Heart right ventricle (tissue), 16 donors: ENCODE data around the gene DIS3L2. TPM values are rescaled to one million over a fixed set of nuclear protein-coding genes. Genes with fewer than 3 reads are reported as not detected.

Experiments
- ATAC-seq, 8 donors: fragments of 200-7000 bp; cut with Tn5 transposase; one replicate each; pipeline ENCODE4 v1.9.1; 2020; ENCODE audit warnings: mild to moderate bottlenecking in 8 of 8, moderate library complexity in 8 of 8, moderate number of reproducible peaks in 1 of 8
- DNase-seq, 2 donors: peaks; one replicate each; pipeline ENCODE4 v3.0.0-alpha.2; 2020
- H3K27ac ChIP-seq, 10 donors: fragments of 200-600 bp; sonication (generic) in 2 of 10; one replicate each; pipeline versions ENCODE4 v1.5.0 to v1.8.0; 2020 to 2022; ENCODE audit warnings: mild to moderate bottlenecking in 3 of 10
- H3K27me3 ChIP-seq, 7 donors: fragments of 200-600 bp; one replicate each; pipeline ENCODE4 v1.8.0; 2021 to 2022; ENCODE audit warnings: mild to moderate bottlenecking in 2 of 7
- H3K36me3 ChIP-seq, 9 donors: fragments of 200-600 bp; sonication (generic) in 1 of 9; one replicate each; pipeline versions ENCODE4 v1.5.0 to v1.8.0; 2020 to 2022; ENCODE audit warnings: mild to moderate bottlenecking in 2 of 9
- H3K4me1 ChIP-seq, 9 donors: fragments of 200-600 bp; sonication (generic) in 1 of 9; one replicate each; pipeline versions ENCODE4 v1.5.0 to v1.8.0; 2020 to 2022; ENCODE audit warnings: mild to moderate bottlenecking in 4 of 9
- H3K4me3 ChIP-seq, 10 donors: fragments of 200-600 bp; sonication (generic) in 2 of 10; one replicate each; pipeline versions ENCODE4 v1.5.0 to v1.8.0; 2020 to 2022; ENCODE audit warnings: mild to moderate bottlenecking in 7 of 10, moderate library complexity in 2 of 10
- H3K9me3 ChIP-seq, 11 donors: fragments of 200-600 bp in 10 of 11; sonication (generic) in 2 of 11; one replicate each; pipeline versions ENCODE4 v1.5.0 to v1.8.0; 2013 to 2022; ENCODE audit warnings: mild to moderate bottlenecking in 2 of 11, control low read depth in 1 of 11, moderate library complexity in 1 of 11
- CTCF ChIP-seq, 9 donors: fragments of 200-600 bp; sonication (generic) in 2 of 9; IDR thresholded peaks; one replicate each; pipeline versions ENCODE4 v1.5.0 to v1.8.0; 2021 to 2022; ENCODE audit warnings: antibody characterized with exemption in 9 of 9, mild to moderate bottlenecking in 5 of 9, moderate library complexity in 1 of 9
- WGBS, 2 donors: extraction: QIAGEN DNeasy Blood & Tissue Kit; methylation state at CpG; one replicate each; pipeline ENCODE4 v1.1.7; 2013; ENCODE audit warnings: inconsistent platforms in 1 of 2; 5-methylcytosine and 5-hydroxymethylcytosine counted together
- intact Hi-C, 10 donors: fragments of 100-400 bp; cut with DNase I; formaldehyde crosslinking; loops; one replicate each; pipeline versions ENCODE4 v1.11.1 to v1.14.2; 2022
- polyA plus RNA-seq, 2 donors: library from polyadenylated mRNA; stranded (reverse); fragments of 200-250 nt; gene quantifications; one replicate each; pipeline ENCODE4 v1.2.3, GENCODE V29; 2013
- total RNA-seq, 10 donors: library from RNA; stranded (reverse); fragmentation: NEBNext Ultra II Directional in 3 of 10; extraction: Animal tissue kit (Norgen Biotek cat#: 25700) in 3 of 10; gene quantifications; one replicate each; pipeline versions ENCODE4 v1.2.1 to v1.2.4, GENCODE V29; 2021 to 2023
- donor health status: Arrhythmogenic right ventricular cardiomyopathy.
- donor health status: ischemic (EF 13 %, LVEDD 7.1; RV severe dilation, severe dysfunction).
- donor health status: healthy with polysubstance abuse.
- donor health status: DM: no; HTN: yes; CAD: no.
- donor health status: DM: no; HTN: no; CAD: no.
- donor health status: ischemic (EF 25% LVEDD 6.9; RV normal size, moderate dysfunction).
- donor health status: ischemic (EF 25% LVEDD 5.7; RV mildly dilated, moderate dysfunction).
- donor health status: healthy.
- donor health status: DM: yes; HTN: yes; CAD: no.
- donor health status: Ischemic cardiomyopathy.
- donor health status: ischemic (EF 35%, LVEDD 5.7; RV mildly dilated, moderate dysfunction).
- donor health status: nonischemic (EF 11% LVEDD 7.7; RV severe dilation, severe dysfunction).
- donor health status: DM: yes; HTN: yes; CAD: no.
- donor health status: PGD.
- donor health status: ischemic (EF 29% LVEDD 5.4; RV normal size, mild dysfunction).
- donor health status: nonischemic (EF 23%, LVEDD 6.1; RV moderate dilation, normal function).

The DIS3L2 gene
- total and polyA plus RNA-seq, 12 donors = 9.5 to 24.5 (median 18.5) TPM

- Histone ChIP-seq H3K9me3 (peaks cover 0 to 27% (median 0%) of the 10 kb centered on the region in 11 donors), H3K4me1 (peaks cover 0 to 10% (median 0%) of the 10 kb centered on the region in 9 donors), H3K36me3 (peaks cover 0 to 12% (median 0%) of the 10 kb centered on the region in 9 donors), H3K27me3 (no peaks in the 10 kb centered on the region), H3K4me3 (no peak overlapping the region), H3K27ac (no peak overlapping the region)
- intact Hi-C loops = no loop called here
- ATAC-seq = no peak
- DNase-seq = no peak
- 70 to 85% methylated on average over 1 of the region's 1 CpG for WGBS, 2 donors
- no peak for TF ChIP-seq CTCF (IDR thresholded peaks at IDR 0.05)
Observed at GRCh38 chr2:232038251-232038880, 76.9 kb downstream of the DIS3L2 start.

- 79 to 82% methylated on average over 7 of the region's 7 CpGs for WGBS, 2 donors
- H3K27me3 ChIP-seq = no peaks in the 10 kb centered on the region
- peaks cover 0 to 12% (median 0%) of the 10 kb centered on the region in 9 donors for H3K36me3 ChIP-seq
- H3K27ac ChIP-seq = no peak overlapping the region
- H3K4me1 ChIP-seq = peaks cover 0 to 10% (median 0%) of the 10 kb centered on the region in 9 donors
- ATAC-seq = no peak
- peaks cover 0 to 27% (median 0%) of the 10 kb centered on the region in 11 donors for H3K9me3 ChIP-seq
- H3K4me3 ChIP-seq = no peak overlapping the region
- no peak for DNase-seq
- TF ChIP-seq CTCF (IDR thresholded peaks at IDR 0.05) = no peak
- intact Hi-C loops = no loop called here
Observed at GRCh38 chr2:232038881-232039485, 77.5 kb downstream of the DIS3L2 start.

- Histone ChIP-seq H3K4me1 (peaks cover 0 to 9% (median 0%) of the 10 kb centered on the region in 9 donors), H3K36me3 (no peaks in the 10 kb centered on the region), H3K4me3 (no peak overlapping the region), H3K9me3 (no peaks in the 10 kb centered on the region), H3K27ac (no peak overlapping the region), H3K27me3 (no peaks in the 10 kb centered on the region)
- TF ChIP-seq CTCF (IDR thresholded peaks at IDR 0.05) = no peak
- DNase-seq (no peak), ATAC-seq (no peak)
- intact Hi-C loops = no loop called here
- 92 to 93% methylated on average over 2 of the region's 2 CpGs for WGBS, 2 donors
Observed at GRCh38 chr2:232042911-232043574, 81.5 kb downstream of the DIS3L2 start.

GRCh38 chr2:232043966-232044365 lies 82.5 kb downstream of the DIS3L2 start:
- no peak for ATAC-seq
- H3K36me3 ChIP-seq = no peaks in the 10 kb centered on the region
- H3K9me3 ChIP-seq = no peaks in the 10 kb centered on the region
- DNase-seq = no peak
- no peaks in the 10 kb centered on the region for H3K27me3 ChIP-seq
- intact Hi-C loops = no loop called here
- peaks cover 0 to 4% (median 0%) of the 10 kb centered on the region in 9 donors for H3K4me1 ChIP-seq
- TF ChIP-seq CTCF (IDR thresholded peaks at IDR 0.05) = no peak
- no peak overlapping the region for H3K27ac ChIP-seq
- no peak overlapping the region for H3K4me3 ChIP-seq
